Heart right ventricle (tissue), 16 donors: ENCODE results near the gene EIF5. TPM values are rescaled to one million over a fixed set of nuclear protein-coding genes. Genes with fewer than 3 reads are reported as not detected.

Experiments used
- ATAC-seq, 8 donors: fragments of 200-7000 bp; cut with Tn5 transposase; one replicate each; pipeline ENCODE4 v1.9.1; 2020; ENCODE audit warnings: mild to moderate bottlenecking in 8 of 8, moderate library complexity in 8 of 8, moderate number of reproducible peaks in 1 of 8
- DNase-seq, 2 donors: peaks; one replicate each; pipeline ENCODE4 v3.0.0-alpha.2; 2020
- H3K27ac ChIP-seq, 10 donors: fragments of 200-600 bp; sonication (generic) in 2 of 10; one replicate each; pipeline versions ENCODE4 v1.5.0 to v1.8.0; 2020 to 2022; ENCODE audit warnings: mild to moderate bottlenecking in 3 of 10
- H3K27me3 ChIP-seq, 7 donors: fragments of 200-600 bp; one replicate each; pipeline ENCODE4 v1.8.0; 2021 to 2022; ENCODE audit warnings: mild to moderate bottlenecking in 2 of 7
- H3K36me3 ChIP-seq, 9 donors: fragments of 200-600 bp; sonication (generic) in 1 of 9; one replicate each; pipeline versions ENCODE4 v1.5.0 to v1.8.0; 2020 to 2022; ENCODE audit warnings: mild to moderate bottlenecking in 2 of 9
- H3K4me1 ChIP-seq, 9 donors: fragments of 200-600 bp; sonication (generic) in 1 of 9; one replicate each; pipeline versions ENCODE4 v1.5.0 to v1.8.0; 2020 to 2022; ENCODE audit warnings: mild to moderate bottlenecking in 4 of 9
- H3K4me3 ChIP-seq, 10 donors: fragments of 200-600 bp; sonication (generic) in 2 of 10; one replicate each; pipeline versions ENCODE4 v1.5.0 to v1.8.0; 2020 to 2022; ENCODE audit warnings: mild to moderate bottlenecking in 7 of 10, moderate library complexity in 2 of 10
- H3K9me3 ChIP-seq, 11 donors: fragments of 200-600 bp in 10 of 11; sonication (generic) in 2 of 11; one replicate each; pipeline versions ENCODE4 v1.5.0 to v1.8.0; 2013 to 2022; ENCODE audit warnings: mild to moderate bottlenecking in 2 of 11, control low read depth in 1 of 11, moderate library complexity in 1 of 11
- CTCF ChIP-seq, 9 donors: fragments of 200-600 bp; sonication (generic) in 2 of 9; IDR thresholded peaks; one replicate each; pipeline versions ENCODE4 v1.5.0 to v1.8.0; 2021 to 2022; ENCODE audit warnings: antibody characterized with exemption in 9 of 9, mild to moderate bottlenecking in 5 of 9, moderate library complexity in 1 of 9
- WGBS, 2 donors: extraction: QIAGEN DNeasy Blood & Tissue Kit; methylation state at CpG; one replicate each; pipeline ENCODE4 v1.1.7; 2013; ENCODE audit warnings: inconsistent platforms in 1 of 2; 5-methylcytosine and 5-hydroxymethylcytosine counted together
- intact Hi-C, 10 donors: fragments of 100-400 bp; cut with DNase I; formaldehyde crosslinking; loops; one replicate each; pipeline versions ENCODE4 v1.11.1 to v1.14.2; 2022
- polyA plus RNA-seq, 2 donors: library from polyadenylated mRNA; stranded (reverse); fragments of 200-250 nt; gene quantifications; one replicate each; pipeline ENCODE4 v1.2.3, GENCODE V29; 2013
- total RNA-seq, 10 donors: library from RNA; stranded (reverse); fragmentation: NEBNext Ultra II Directional in 3 of 10; extraction: Animal tissue kit (Norgen Biotek cat#: 25700) in 3 of 10; gene quantifications; one replicate each; pipeline versions ENCODE4 v1.2.1 to v1.2.4, GENCODE V29; 2021 to 2023
- donor health status: Arrhythmogenic right ventricular cardiomyopathy.
- donor health status: ischemic (EF 13 %, LVEDD 7.1; RV severe dilation, severe dysfunction).
- donor health status: healthy with polysubstance abuse.
- donor health status: DM: no; HTN: yes; CAD: no.
- donor health status: DM: no; HTN: no; CAD: no.
- donor health status: ischemic (EF 25% LVEDD 6.9; RV normal size, moderate dysfunction).
- donor health status: ischemic (EF 25% LVEDD 5.7; RV mildly dilated, moderate dysfunction).
- donor health status: healthy.
- donor health status: DM: yes; HTN: yes; CAD: no.
- donor health status: Ischemic cardiomyopathy.
- donor health status: ischemic (EF 35%, LVEDD 5.7; RV mildly dilated, moderate dysfunction).
- donor health status: nonischemic (EF 11% LVEDD 7.7; RV severe dilation, severe dysfunction).
- donor health status: DM: yes; HTN: yes; CAD: no.
- donor health status: PGD.
- donor health status: ischemic (EF 29% LVEDD 5.4; RV normal size, mild dysfunction).
- donor health status: nonischemic (EF 23%, LVEDD 6.1; RV moderate dilation, normal function).

Gene EIF5
- total and polyA plus RNA-seq, 12 donors = 56.7 to 323 (median 230) TPM

GRCh38 chr14:103343905-103344797, 10.1 kb downstream of the EIF5 start:
- no peak overlapping the region for H3K4me3 ChIP-seq
- H3K9me3 ChIP-seq = no peaks in the 10 kb centered on the region
- H3K27me3 ChIP-seq = no peaks in the 10 kb centered on the region
- H3K36me3 ChIP-seq = peaks cover 0 to 67% (median 52%) of the 10 kb centered on the region in 9 donors
- H3K4me1 ChIP-seq = peaks cover 0 to 18% (median 0%) of the 10 kb centered on the region in 9 donors
- H3K27ac ChIP-seq = no peak overlapping the region
- no peak for DNase-seq
- WGBS, 2 donors = 83 to 85% methylated on average over 5 of the region's 5 CpGs
- peak in 3 of 8 donors; percentile 5 to 13 (median 13) for ATAC-seq
- intact Hi-C loops = loop anchor here in 1 of 10 donors (10.0 kb wide), 1 partner anchor 121 kb away; no protein-coding TSS in a partner anchor
- TF ChIP-seq CTCF (IDR thresholded peaks at IDR 0.05) = no peak

GRCh38 chr14:103346286-103346685, 12.2 kb downstream of the EIF5 start:
- DNase-seq (no peak), ATAC-seq (peak in 1 of 8 donors; percentile 7)
- H3K4me1 ChIP-seq = peaks cover 0 to 7% (median 0%) of the 10 kb centered on the region in 9 donors
- no peaks in the 10 kb centered on the region for H3K27me3 ChIP-seq
- intact Hi-C loops = loop anchor here in 1 of 10 donors (10.0 kb wide), 1 partner anchor 119 kb away; no protein-coding TSS in a partner anchor
- WGBS, 2 donors = 59 to 62% methylated on average over 3 of the region's 3 CpGs
- H3K27ac ChIP-seq = no peak overlapping the region
- TF ChIP-seq CTCF (IDR thresholded peaks at IDR 0.05) = no peak
- H3K4me3 ChIP-seq = no peak overlapping the region
- peaks cover 0 to 45% (median 31%) of the 10 kb centered on the region in 9 donors for H3K36me3 ChIP-seq
- H3K9me3 ChIP-seq = no peaks in the 10 kb centered on the region

DNA sequence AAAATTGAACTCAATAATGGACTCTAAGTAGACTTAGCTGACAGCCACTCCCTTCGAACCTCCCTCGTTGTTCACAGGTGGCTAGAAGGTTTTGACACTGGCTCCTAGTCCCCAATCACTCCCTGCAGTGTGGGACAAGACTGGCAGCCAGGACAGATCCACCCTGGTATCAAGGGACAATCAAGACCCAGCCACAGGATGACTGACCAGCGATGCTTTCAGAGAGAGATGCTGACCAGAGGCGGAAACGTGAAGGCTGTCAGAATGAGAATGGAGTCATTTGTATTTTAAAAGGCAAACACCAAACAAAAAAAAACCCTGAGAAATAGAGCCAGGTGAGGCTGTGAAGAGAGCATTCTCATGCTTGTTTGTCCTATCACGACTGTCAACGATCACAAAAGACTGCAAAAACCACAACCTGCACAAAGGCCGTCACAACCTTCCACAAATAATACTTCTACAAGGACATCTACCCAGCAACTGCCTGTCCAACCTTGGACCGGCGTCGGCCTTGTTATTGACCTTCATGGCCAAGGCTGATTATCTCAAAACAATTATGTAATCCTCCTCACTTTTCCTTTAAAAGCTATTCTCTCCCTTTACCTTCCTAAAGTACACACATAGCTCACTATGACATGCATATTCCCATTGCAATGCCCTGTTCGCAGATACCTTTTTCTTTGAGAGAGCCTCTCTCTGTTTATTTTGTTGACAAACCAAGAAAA, 13.2 kb downstream of the EIF5 start:
- no peak for TF ChIP-seq CTCF (IDR thresholded peaks at IDR 0.05)
- ATAC-seq (peak in 1 of 8 donors; percentile 27), DNase-seq (no peak)
- Histone ChIP-seq H3K9me3 (no peaks in the 10 kb centered on the region), H3K27me3 (no peaks in the 10 kb centered on the region), H3K4me1 (peaks cover 0 to 4% (median 0%) of the 10 kb centered on the region in 9 donors), H3K27ac (no peak overlapping the region), H3K36me3 (peaks cover 0 to 36% (median 21%) of the 10 kb centered on the region in 9 donors), H3K4me3 (no peak overlapping the region)
- intact Hi-C loops = loop anchor here in 1 of 10 donors (10.0 kb wide), 1 partner anchor 118 kb away; no protein-coding TSS in a partner anchor
- 56 to 61% methylated on average over 12 of the region's 12 CpGs for WGBS, 2 donors

DNA sequence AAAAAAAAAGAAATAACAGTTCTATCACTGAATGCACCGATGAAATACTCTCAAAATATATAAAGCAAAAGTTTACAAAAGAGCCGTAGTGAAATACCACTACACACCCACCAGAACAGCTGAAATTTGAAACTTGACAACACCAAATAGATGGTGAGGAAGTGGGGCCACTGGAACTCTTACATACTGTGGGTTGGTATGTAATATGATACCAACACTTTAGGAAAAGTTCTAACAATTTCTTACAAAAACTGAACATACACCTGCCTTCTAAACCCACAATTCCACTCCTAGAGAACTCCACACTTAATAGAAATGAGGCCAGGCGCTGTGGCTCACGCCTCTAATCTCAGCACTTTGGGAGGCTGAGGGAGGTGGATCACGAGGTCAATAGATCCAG, 14.1 kb downstream of the EIF5 start:
- Histone ChIP-seq H3K27me3 (no peaks in the 10 kb centered on the region), H3K4me3 (no peak overlapping the region), H3K36me3 (peaks cover 0 to 27% (median 12%) of the 10 kb centered on the region in 9 donors), H3K4me1 (peaks cover 0 to 4% (median 0%) of the 10 kb centered on the region in 9 donors), H3K9me3 (no peaks in the 10 kb centered on the region), H3K27ac (no peak overlapping the region)
- no peak for ATAC-seq
- DNase-seq = no peak
- intact Hi-C loops = loop anchor here in 1 of 10 donors (10.0 kb wide), 1 partner anchor 117 kb away; no protein-coding TSS in a partner anchor
- no peak for TF ChIP-seq CTCF (IDR thresholded peaks at IDR 0.05)
- 85 to 86% methylated on average over 5 of the region's 5 CpGs for WGBS, 2 donors
